Ascending aorta (tissue), 2 donors: ENCODE data around the gene ADCK1. TPM values are rescaled to one million over a fixed set of nuclear protein-coding genes. Genes with fewer than 3 reads are reported as not detected.

Experiments
- DNase-seq, 2 donors: peaks; one replicate each; pipeline ENCODE4 v3.0.0-alpha.2; 2019; ENCODE audit warnings: low spot score in 2 of 2
- H3K27ac ChIP-seq, 2 donors: fragments of 200-600 bp; sonication (generic); one replicate each; pipeline ENCODE4 v1.5.1; 2016 to 2017; ENCODE audit warnings: mild to moderate bottlenecking in 1 of 2
- H3K27me3 ChIP-seq: fragments of 200-600 bp; sonication (generic); one replicate; pipeline ENCODE4 v1.5.1; 2017
- H3K36me3 ChIP-seq, 2 donors: fragments of 200-600 bp; sonication (generic); one replicate each; pipeline ENCODE4 v1.5.1; 2016
- H3K4me1 ChIP-seq, 2 donors: fragments of 200-600 bp; sonication (generic); one replicate each; pipeline ENCODE4 v1.5.1; 2016 to 2017; ENCODE audit warnings: mild to moderate bottlenecking in 1 of 2
- H3K4me3 ChIP-seq, 2 donors: fragments of 200-600 bp; sonication (generic); one replicate each; pipeline ENCODE4 v1.5.1; 2016 to 2017; ENCODE audit warnings: mild to moderate bottlenecking in 1 of 2
- H3K9me3 ChIP-seq, 2 donors: fragments of 200-600 bp; sonication (generic); one replicate each; pipeline ENCODE4 v1.5.1; 2016
- CTCF ChIP-seq, 3 experiments: fragments of 200-600 bp in 2 of 3; fragments of 450-650 bp in 1 of 3; sonication (generic) in 2 of 3; IDR thresholded peaks; one replicate each; pipeline ENCODE4 v1.5.1; 2016 to 2019; ENCODE audit warnings: antibody characterized with exemption in 3 of 3, mild to moderate bottlenecking in 1 of 3, moderate library complexity in 1 of 3
- intact Hi-C: fragments of 100-400 bp; cut with DNase I; formaldehyde crosslinking; loops from one replicate; pipeline ENCODE4 v1.15.1; 2023
- total RNA-seq: library from RNA; depleted of rRNA; stranded (reverse); fragments of >200 nt; gene quantifications from one replicate; pipeline ENCODE4 v1.1.0, GENCODE V29; 2016

ADCK1 gene
- total RNA-seq, 1 donor from 2014 or later: 0.43 TPM

- no peak for TF ChIP-seq CTCF (IDR thresholded peaks at IDR 0.05)
- intact Hi-C loops: no loop called here
- Histone ChIP-seq H3K27me3 (no peaks in the 10 kb centered on the region), H3K9me3 (no peaks in the 10 kb centered on the region), H3K27ac (no peak overlapping the region), H3K4me1 (no peaks in the 10 kb centered on the region), H3K4me3 (no peak overlapping the region), H3K36me3 (no peaks in the 10 kb centered on the region)
- no peak for DNase-seq
These were observed 170.7 kb downstream of the ADCK1 start for GRCh38 chr14:77970646-77971045.

- TF ChIP-seq CTCF (IDR thresholded peaks at IDR 0.05): no peak
- Histone ChIP-seq H3K9me3 (no peaks in the 10 kb centered on the region), H3K27ac (no peak overlapping the region), H3K4me1 (no peaks in the 10 kb centered on the region), H3K27me3 (no peaks in the 10 kb centered on the region), H3K4me3 (no peak overlapping the region), H3K36me3 (no peaks in the 10 kb centered on the region)
- intact Hi-C loops: no loop called here
- DNase-seq: no peak
These were observed 173.3 kb downstream of the ADCK1 start for GRCh38 chr14:77973246-77973645.

GRCh38 chr14:77976591-77976990, 176.7 kb downstream of the ADCK1 start:
- intact Hi-C loops: no loop called here
- DNase-seq: no peak
- Histone ChIP-seq H3K4me1 (no peaks in the 10 kb centered on the region), H3K9me3 (no peaks in the 10 kb centered on the region), H3K27ac (no peak overlapping the region), H3K36me3 (no peaks in the 10 kb centered on the region), H3K4me3 (no peak overlapping the region), H3K27me3 (no peaks in the 10 kb centered on the region)
- no peak for TF ChIP-seq CTCF (IDR thresholded peaks at IDR 0.05)

- no peaks in the 10 kb centered on the region for H3K4me1 ChIP-seq
- H3K36me3 ChIP-seq: no peaks in the 10 kb centered on the region
- no peaks in the 10 kb centered on the region for H3K27me3 ChIP-seq
- no peak overlapping the region for H3K4me3 ChIP-seq
- no peak for DNase-seq
- no peak overlapping the region for H3K27ac ChIP-seq
- intact Hi-C loops: no loop called here
- TF ChIP-seq CTCF (IDR thresholded peaks at IDR 0.05): no peak
- H3K9me3 ChIP-seq: no peaks in the 10 kb centered on the region
These were observed 179.3 kb downstream of the ADCK1 start for GRCh38 chr14:77979171-77979570.

GRCh38 chr14:77979666-77980351, 179.9 kb downstream of the ADCK1 start:
- Histone ChIP-seq H3K4me3 (no peak overlapping the region), H3K9me3 (no peaks in the 10 kb centered on the region), H3K27me3 (no peaks in the 10 kb centered on the region), H3K4me1 (no peaks in the 10 kb centered on the region), H3K36me3 (no peaks in the 10 kb centered on the region), H3K27ac (no peak overlapping the region)
- TF ChIP-seq CTCF (IDR thresholded peaks at IDR 0.05): no peak
- peak in 1 of 2 donors; percentile 30 for DNase-seq
- intact Hi-C loops: no loop called here
